Adipocyte (in vitro differentiated cells): ENCODE data around the gene TRPV6.

Source experiments
- DNase-seq: peaks from one replicate; pipeline ENCODE4 v3.0.0-alpha.2; 2015; ENCODE audit warnings: low read depth
- H3K27me3 ChIP-seq: replicated peaks from 2 replicates; pipeline ENCODE4 v1.7.0; 2013; ENCODE audit warnings: mild to moderate bottlenecking, low read length, moderate library complexity; ENCODE audit not compliant: control insufficient read depth, insufficient read depth
- H3K36me3 ChIP-seq: 2 replicates; pipeline ENCODE4 v1.7.0; 2013; ENCODE audit warnings: low read length, mild to moderate bottlenecking, moderate library complexity; ENCODE audit not compliant: control insufficient read depth, insufficient read depth, severe bottlenecking
- H3K4me1 ChIP-seq: 2 replicates; pipeline ENCODE4 v1.7.0; 2013; ENCODE audit warnings: mild to moderate bottlenecking, low read length, moderate library complexity; ENCODE audit not compliant: control insufficient read depth, insufficient read depth
- H3K4me3 ChIP-seq: 2 replicates; pipeline ENCODE4 v1.7.0; 2013; ENCODE audit warnings: mild to moderate bottlenecking, low read length, moderate library complexity
- H3K9ac ChIP-seq: 2 replicates; pipeline ENCODE4 v1.7.0; 2013; ENCODE audit warnings: mild to moderate bottlenecking, low read length, moderate library complexity
- H3K9me3 ChIP-seq: 2 replicates; pipeline ENCODE4 v1.7.0; 2013; ENCODE audit warnings: mild to moderate bottlenecking, low read length, moderate library complexity; ENCODE audit not compliant: control insufficient read depth

Gene TRPV6

GRCh38 chr7:142918901-142919300, 33.4 kb upstream of the TRPV6 start:
- no peak for DNase-seq
- Histone ChIP-seq H3K36me3 (no peaks in the 10 kb centered on the region), H3K27me3 (peaks cover 49% of the 10 kb centered on the region), H3K9ac (no peak overlapping the region), H3K4me3 (no peak overlapping the region), H3K4me1 (no peaks in the 10 kb centered on the region), H3K9me3 (no peaks in the 10 kb centered on the region)

- Histone ChIP-seq H3K27me3 (peaks cover 43% of the 10 kb centered on the region), H3K4me3 (no peak overlapping the region), H3K4me1 (no peaks in the 10 kb centered on the region), H3K36me3 (no peaks in the 10 kb centered on the region), H3K9ac (no peak overlapping the region), H3K9me3 (no peaks in the 10 kb centered on the region)
- no peak for DNase-seq
These were observed 31.9 kb upstream of the TRPV6 start for GRCh38 chr7:142917447-142917846.

- Histone ChIP-seq H3K4me1 (no peaks in the 10 kb centered on the region), H3K4me3 (no peak overlapping the region), H3K9ac (no peak overlapping the region), H3K9me3 (no peaks in the 10 kb centered on the region), H3K36me3 (no peaks in the 10 kb centered on the region), H3K27me3 (peaks cover 41% of the 10 kb centered on the region)
- no peak for DNase-seq
These were observed 31.0 kb upstream of the TRPV6 start for GRCh38 chr7:142916508-142916907.

- no peak overlapping the region for H3K4me3 ChIP-seq
- DNase-seq: no peak
- no peaks in the 10 kb centered on the region for H3K9me3 ChIP-seq
- H3K36me3 ChIP-seq: no peaks in the 10 kb centered on the region
- no peak overlapping the region for H3K9ac ChIP-seq
- no peaks in the 10 kb centered on the region for H3K4me1 ChIP-seq
- peaks cover 51% of the 10 kb centered on the region for H3K27me3 ChIP-seq
These were observed 29.8 kb upstream of the TRPV6 start for GRCh38 chr7:142915315-142915714.

- DNase-seq: no peak
- Histone ChIP-seq H3K9me3 (no peaks in the 10 kb centered on the region), H3K27me3 (peaks cover 50% of the 10 kb centered on the region), H3K4me3 (no peak overlapping the region), H3K36me3 (no peaks in the 10 kb centered on the region), H3K9ac (no peak overlapping the region), H3K4me1 (no peaks in the 10 kb centered on the region)
These were observed 28.6 kb upstream of the TRPV6 start for GRCh38 chr7:142914121-142914520.

- Histone ChIP-seq H3K9ac (no peak overlapping the region), H3K4me3 (no peak overlapping the region), H3K36me3 (no peaks in the 10 kb centered on the region), H3K27me3 (peaks cover 50% of the 10 kb centered on the region), H3K9me3 (no peaks in the 10 kb centered on the region), H3K4me1 (no peaks in the 10 kb centered on the region)
- DNase-seq: no peak
These were observed 28.0 kb upstream of the TRPV6 start for GRCh38 chr7:142913566-142913965.

GRCh38 chr7:142913051-142913450, 27.5 kb upstream of the TRPV6 start:
- H3K9ac ChIP-seq: no peak overlapping the region
- H3K27me3 ChIP-seq: peaks cover 48% of the 10 kb centered on the region
- H3K9me3 ChIP-seq: no peaks in the 10 kb centered on the region
- no peak overlapping the region for H3K4me3 ChIP-seq
- no peaks in the 10 kb centered on the region for H3K36me3 ChIP-seq
- no peaks in the 10 kb centered on the region for H3K4me1 ChIP-seq
- no peak for DNase-seq

- DNase-seq: no peak
- Histone ChIP-seq H3K36me3 (no peaks in the 10 kb centered on the region), H3K4me1 (no peaks in the 10 kb centered on the region), H3K9ac (no peak overlapping the region), H3K9me3 (peaks cover 6% of the 10 kb centered on the region), H3K4me3 (no peak overlapping the region), H3K27me3 (peaks cover 37% of the 10 kb centered on the region)
These were observed 24.9 kb upstream of the TRPV6 start for GRCh38 chr7:142910481-142910880.

- Histone ChIP-seq H3K9me3 (peaks cover 8% of the 10 kb centered on the region), H3K36me3 (no peaks in the 10 kb centered on the region), H3K4me3 (no peak overlapping the region), H3K4me1 (no peaks in the 10 kb centered on the region), H3K27me3 (peaks cover 35% of the 10 kb centered on the region), H3K9ac (no peak overlapping the region)
- no peak for DNase-seq
These were observed 24.5 kb upstream of the TRPV6 start for GRCh38 chr7:142910031-142910433.

GRCh38 chr7:142908921-142909890, 23.7 kb upstream of the TRPV6 start:
- Histone ChIP-seq H3K27me3 (peaks cover 27% of the 10 kb centered on the region), H3K4me1 (no peaks in the 10 kb centered on the region), H3K4me3 (no peak overlapping the region), H3K9me3 (peaks cover 16% of the 10 kb centered on the region), H3K36me3 (no peaks in the 10 kb centered on the region), H3K9ac (no peak overlapping the region)
- DNase-seq: no peak

- Histone ChIP-seq H3K36me3 (no peaks in the 10 kb centered on the region), H3K9ac (no peak overlapping the region), H3K4me3 (no peak overlapping the region), H3K9me3 (peaks cover 21% of the 10 kb centered on the region), H3K27me3 (peaks cover 23% of the 10 kb centered on the region), H3K4me1 (no peaks in the 10 kb centered on the region)
- no peak for DNase-seq
These were observed 22.7 kb upstream of the TRPV6 start for GRCh38 chr7:142908290-142908689.
